ELF-1 (cell line): ENCODE results near the gene NXPH1.
"Not testable (repeated sequence)": the region's sequence is repeated elsewhere in the genome, so short reads cannot be mapped to it uniquely, and the experiment has no call there.

ENCODE experiments used
- DNase-seq: peaks from one replicate; pipeline ENCODE4 v3.0.0-alpha.2; 2016; ENCODE audit warnings: low read depth, low spot score

The NXPH1 gene

DNA sequence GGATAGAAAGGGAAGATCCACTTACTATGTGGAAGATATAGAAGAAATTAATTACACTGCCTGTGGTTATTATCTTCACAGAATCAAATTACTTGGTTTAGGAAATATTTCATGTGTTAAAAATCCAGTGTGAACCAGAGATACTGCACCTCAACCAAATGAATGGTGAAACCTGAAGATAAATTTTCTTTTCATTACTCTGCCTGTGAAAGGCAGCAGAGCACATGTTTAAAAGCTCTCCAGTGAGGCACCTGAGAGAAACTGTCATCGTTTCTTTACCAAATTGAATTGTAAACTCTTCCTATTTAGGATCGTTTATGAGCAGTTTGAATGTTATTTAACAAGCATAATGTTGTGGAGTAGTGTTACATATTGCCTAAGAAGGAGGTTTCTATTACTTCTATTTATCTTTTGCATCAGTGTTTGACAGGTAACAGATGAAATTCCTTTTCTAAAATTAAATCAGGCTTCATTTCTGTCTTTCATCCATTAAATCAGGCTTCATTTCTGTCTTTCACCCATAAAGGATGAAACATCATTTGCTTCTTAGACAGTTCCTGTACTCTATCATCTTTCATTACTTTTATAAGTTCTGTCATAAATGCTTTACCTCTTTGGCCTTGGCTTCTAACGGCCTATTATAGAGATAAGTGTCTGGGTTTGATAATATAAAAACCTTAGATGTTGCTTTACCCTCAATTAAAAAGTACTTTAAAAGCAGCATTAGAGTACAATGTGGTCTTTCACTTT is 266.6 kb downstream of the NXPH1 start:
- DNase-seq = no peak

GRCh38 chr7:8702807-8703206 is 269.4 kb downstream of the NXPH1 start:
- DNase-seq = no peak

- no peak for DNase-seq
Observed at GRCh38 chr7:8710124-8710523, 276.7 kb downstream of the NXPH1 start.

DNA sequence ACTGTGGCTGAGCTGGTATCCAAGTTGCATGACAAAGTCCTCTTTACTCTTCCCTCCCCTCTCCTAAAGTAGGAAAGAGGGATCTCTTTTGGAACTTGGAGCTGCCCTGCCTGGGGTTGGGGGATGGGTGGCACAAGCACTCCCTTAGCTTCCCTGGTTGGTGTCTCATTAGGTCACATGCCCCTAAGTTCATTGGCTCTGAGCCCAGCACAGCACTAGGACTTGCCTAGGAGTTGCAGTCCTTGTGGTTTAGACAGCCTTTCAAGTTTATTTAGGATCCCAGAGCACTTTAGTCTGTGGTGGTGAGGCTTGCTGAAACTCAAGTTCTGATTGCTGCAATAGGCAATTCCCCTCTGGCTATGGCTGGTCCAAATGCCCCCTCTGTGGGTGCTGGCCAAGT is 281.4 kb downstream of the NXPH1 start:
- DNase-seq = no peak

- no peak for DNase-seq
Observed at GRCh38 chr7:8719102-8719501, 285.7 kb downstream of the NXPH1 start.

DNA sequence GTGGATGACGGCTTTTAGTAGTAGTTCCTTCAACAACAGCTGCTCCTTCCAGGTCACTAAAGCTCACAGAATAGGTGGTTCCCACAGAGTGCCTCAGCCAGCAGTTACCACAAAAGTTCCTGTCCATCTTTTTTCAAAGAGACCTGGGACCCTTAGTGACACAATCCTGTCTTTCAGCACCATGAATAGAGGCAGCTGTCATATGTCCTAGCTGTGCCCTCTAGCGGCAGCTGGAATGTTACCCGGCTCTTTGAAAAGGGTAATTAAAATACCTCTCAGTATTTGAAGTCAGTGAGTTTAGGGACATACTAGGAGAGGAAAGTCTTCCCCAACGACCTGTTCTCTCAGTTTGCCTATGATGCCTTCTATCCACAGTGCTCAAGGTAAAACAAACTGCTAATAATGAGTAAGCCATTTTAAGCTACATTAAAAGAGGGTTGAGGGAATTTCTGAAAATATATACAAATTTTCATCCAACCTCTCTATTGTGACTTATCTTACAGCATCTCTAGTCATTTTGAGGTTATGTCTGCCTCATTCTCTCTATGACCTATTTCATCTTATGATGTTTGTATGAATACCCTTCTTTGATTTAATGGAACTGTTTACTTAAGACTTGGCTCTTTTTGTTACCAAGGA is 290.8 kb downstream of the NXPH1 start:
- peak; percentile 61 for DNase-seq

- not testable (repeated sequence) for DNase-seq
Observed at GRCh38 chr7:8731756-8732155, 298.3 kb downstream of the NXPH1 start.

GRCh38 chr7:8739837-8740236 is 306.4 kb downstream of the NXPH1 start:
- DNase-seq = no peak

GRCh38 chr7:8742837-8743236 is 309.4 kb downstream of the NXPH1 start:
- DNase-seq = no peak

- no peak for DNase-seq
Observed at GRCh38 chr7:8747338-8747737, 313.9 kb downstream of the NXPH1 start.

GRCh38 chr7:8751557-8752231 is 318.3 kb downstream of the NXPH1 start:
- no peak for DNase-seq

- no peak for DNase-seq
Observed at GRCh38 chr7:8753355-8753754, 319.9 kb downstream of the NXPH1 start.

- DNase-seq = no peak
Observed at GRCh38 chr7:8761731-8762130, 328.3 kb downstream of the NXPH1 start.

DNA sequence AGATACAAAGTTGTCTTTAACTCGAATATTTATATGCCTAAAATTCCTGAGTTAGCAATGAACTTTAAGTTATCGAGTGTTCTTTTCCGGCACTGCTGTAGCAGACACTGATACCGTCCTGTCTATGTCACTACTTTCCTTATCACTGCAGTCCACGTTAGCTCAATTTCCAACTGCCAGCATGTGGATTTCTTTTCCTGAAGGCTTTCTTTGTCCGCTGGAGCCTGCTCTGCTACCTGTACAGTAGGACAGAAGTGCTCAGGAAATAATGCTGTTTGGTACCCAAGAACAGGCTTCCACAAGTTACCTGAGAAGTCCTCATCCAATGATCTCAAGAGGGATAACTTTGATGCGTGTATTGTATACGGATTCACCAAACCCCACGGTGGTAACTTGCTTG is 329.4 kb downstream of the NXPH1 start:
- DNase-seq = no peak

GRCh38 chr7:8765374-8765773 is 332.0 kb downstream of the NXPH1 start:
- DNase-seq = no peak

DNA sequence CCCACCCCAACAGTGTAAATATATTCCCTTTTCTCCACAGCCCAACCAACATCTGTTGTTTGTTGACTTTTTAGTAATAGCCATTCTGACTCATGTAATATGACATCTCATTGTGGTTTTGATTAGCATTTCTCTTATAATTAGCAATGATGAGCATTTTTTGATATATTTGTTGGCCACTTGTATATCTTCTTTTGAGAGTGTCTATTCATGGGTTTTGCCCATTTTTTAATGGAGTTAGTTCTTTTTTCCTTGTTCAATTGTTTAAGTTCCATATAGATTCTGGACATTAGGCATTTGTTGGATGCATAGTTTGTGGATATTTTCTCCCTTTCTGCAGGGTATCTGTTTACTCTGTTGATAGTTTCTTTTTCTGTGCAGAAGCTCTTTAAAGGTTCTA is 340.1 kb downstream of the NXPH1 start:
- no peak for DNase-seq

GRCh38 chr7:8778459-8778858 is 345.1 kb downstream of the NXPH1 start:
- DNase-seq = no peak

DNA sequence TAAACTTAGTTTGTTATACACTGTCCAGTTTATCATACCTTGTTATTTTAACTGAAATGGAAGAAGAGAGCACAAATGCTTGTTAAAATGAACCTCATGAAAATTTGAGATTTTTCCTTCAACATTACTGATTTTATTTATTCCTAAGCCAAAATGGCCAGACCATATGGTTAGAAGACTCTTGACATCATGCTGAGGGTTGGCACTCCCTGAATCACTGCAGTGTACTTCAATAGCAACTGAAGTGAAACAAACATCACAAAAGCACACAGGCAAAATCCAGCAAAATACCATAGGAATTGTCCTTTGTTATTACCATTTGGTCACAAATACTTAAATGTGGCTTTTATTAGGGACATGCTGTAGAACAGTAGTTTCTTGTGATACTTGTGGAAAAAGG is 347.8 kb downstream of the NXPH1 start:
- no peak for DNase-seq

DNA sequence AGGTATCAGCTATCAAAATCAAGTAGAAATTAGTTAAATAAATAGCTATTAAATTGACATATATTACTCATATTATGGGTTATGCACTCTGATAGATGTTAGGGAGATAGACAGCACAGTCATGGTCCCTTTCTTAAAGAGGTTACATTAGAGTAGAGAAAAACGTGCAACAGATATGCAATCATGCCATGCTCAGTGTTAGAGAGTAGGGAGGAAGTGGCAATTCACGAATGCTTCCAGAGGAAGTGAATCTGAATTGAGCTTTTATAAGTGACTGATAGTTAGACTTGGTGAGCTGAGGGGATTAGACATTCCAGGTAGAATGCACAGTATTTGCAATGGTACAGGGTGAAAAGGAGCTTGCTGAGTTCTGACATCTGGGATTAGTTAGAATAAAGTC is 349.8 kb downstream of the NXPH1 start:
- no peak for DNase-seq

- no peak for DNase-seq
Observed at GRCh38 chr7:8785081-8785480, 351.7 kb downstream of the NXPH1 start.

DNA sequence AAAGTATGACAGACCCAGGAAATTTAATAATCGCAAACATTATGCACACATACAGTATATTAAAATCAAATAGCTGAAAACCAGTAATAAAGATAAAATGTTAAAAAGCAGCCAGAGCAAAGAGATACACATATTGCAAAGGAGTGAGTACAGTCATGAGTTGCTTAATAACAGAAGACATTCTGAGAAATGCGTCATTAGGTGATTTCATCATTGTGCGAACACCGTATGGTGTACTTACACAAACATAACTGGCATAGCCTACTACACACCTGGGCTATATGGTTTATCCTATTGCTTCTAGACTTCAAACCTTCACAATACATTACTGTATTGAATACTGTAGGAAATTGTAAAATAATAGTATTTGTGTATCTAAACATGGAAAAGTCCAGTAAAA is 367.6 kb downstream of the NXPH1 start:
- no peak for DNase-seq
